H1 (cell line): ENCODE data around the gene SLC2A11. TPM values are rescaled to one million over a fixed set of nuclear protein-coding genes. Genes with fewer than 3 reads are reported as not detected.

Source experiments
- CTCF ChIA-PET: fragments of 300-600 bp; sonication (Branson Sonifier 250); formaldehyde crosslinking; loops from one replicate; lab custom pipeline; 2021; ENCODE audit not compliant: partially characterized antibody; lab: Charles Lee
- POLR2A ChIA-PET: fragments of 300-600 bp; sonication (Branson Sonifier 250); formaldehyde crosslinking; loops from one replicate; lab custom pipeline; 2021; ENCODE audit warnings: inconsistent platforms; ENCODE audit not compliant: partially characterized antibody; lab: Charles Lee
- DNase-seq, 2 experiments: peaks; one replicate each; pipeline versions ENCODE4 v3.0.0 to v3.0.0-alpha.2; 2010 to 2022; ENCODE audit warnings: low spot score in 2 of 2, low read depth in 1 of 2, mixed read lengths in 1 of 2
- FAIRE-seq: peaks from 2 replicates; lab custom pipeline; 2011; peaks lifted over from hg19 to GRCh38; lab: Jason Lieb, UNC
- H2AFZ ChIP-seq: 2 replicates; pipeline ENCODE4 v1.8.1; 2012; ENCODE audit warnings: low read length, inconsistent platforms
- H2AK5ac ChIP-seq: 2 replicates; pipeline ENCODE4 v1.6.1; 2013; ENCODE audit warnings: low read depth, low read length
- H2BK120ac ChIP-seq: replicated peaks from 2 replicates; pipeline ENCODE3; 2013; ENCODE audit warnings: low read depth, low read length, inconsistent platforms
- H2BK12ac ChIP-seq: 2 replicates; pipeline ENCODE4 v1.6.1; 2013; ENCODE audit warnings: low read depth, low read length
- H2BK15ac ChIP-seq: 2 replicates; pipeline ENCODE4 v1.6.1; 2013; ENCODE audit warnings: low read length
- H2BK20ac ChIP-seq: 2 replicates; pipeline ENCODE4 v1.6.1; 2013; ENCODE audit warnings: low read length
- H2BK5ac ChIP-seq: 2 replicates; pipeline ENCODE4 v1.6.1; 2013; ENCODE audit warnings: low read depth, low read length
- H3K14ac ChIP-seq: 2 replicates; pipeline ENCODE4 v1.6.1; 2013; ENCODE audit warnings: inconsistent platforms; ENCODE audit not compliant: insufficient read length
- H3K18ac ChIP-seq: 2 replicates; pipeline ENCODE4 v1.6.1; 2013; ENCODE audit warnings: low read length; ENCODE audit errors: extremely low read depth
- H3K23ac ChIP-seq: 2 replicates; pipeline ENCODE4 v1.6.1; 2013; ENCODE audit warnings: inconsistent platforms; ENCODE audit not compliant: insufficient read length
- H3K23me2 ChIP-seq: 2 replicates; pipeline ENCODE4 v1.6.1; 2013; ENCODE audit warnings: low read depth, low read length
- H3K27ac ChIP-seq: 2 replicates; pipeline ENCODE4 v1.6.1; 2011; ENCODE audit warnings: low read depth, low read length, inconsistent platforms
- H3K27me3 ChIP-seq, 4 experiments: replicated peaks in 1 of 4; 1 replicate in 1 of 4; 2 replicates in 3 of 4; pipeline versions ENCODE4 v1.6.1 to v1.8.1; 2011 to 2013; ENCODE audit warnings: low read length in 3 of 4, mild to moderate bottlenecking in 3 of 4, inconsistent platforms in 2 of 4, mixed read lengths in 2 of 4, moderate library complexity in 1 of 4; ENCODE audit not compliant: control insufficient read depth in 3 of 4, insufficient read depth in 3 of 4; ENCODE audit errors: extremely low read depth in 1 of 4
- H3K36me3 ChIP-seq, 4 experiments: 2 replicates each; pipeline versions ENCODE4 v1.6.1 to v1.8.1; 2011 to 2013; ENCODE audit warnings: mild to moderate bottlenecking in 4 of 4, low read length in 3 of 4, moderate library complexity in 2 of 4, control low read depth in 1 of 4, inconsistent platforms in 1 of 4; ENCODE audit not compliant: insufficient read depth in 4 of 4, control insufficient read depth in 2 of 4
- H3K4ac ChIP-seq: replicated peaks from 2 replicates; pipeline ENCODE3; 2013; ENCODE audit warnings: low read length, low read depth, mixed read lengths, inconsistent platforms; ENCODE audit not compliant: insufficient read length
- H3K4me1 ChIP-seq, 4 experiments: replicated peaks in 1 of 4; 1 replicate in 1 of 4; 2 replicates in 3 of 4; pipeline versions ENCODE4 v1.6.1 to v1.8.1; 2011 to 2013; ENCODE audit warnings: low read length in 3 of 4, inconsistent platforms in 2 of 4, mixed read lengths in 1 of 4; ENCODE audit not compliant: insufficient read depth in 4 of 4, control insufficient read depth in 3 of 4
- H3K4me2 ChIP-seq, 2 experiments: 2 replicates each; pipeline versions ENCODE4 v1.6.1 to v1.8.1; 2011 to 2013; ENCODE audit warnings: low read depth in 2 of 2, low read length in 2 of 2, control low read depth in 1 of 2, inconsistent platforms in 1 of 2, mild to moderate bottlenecking in 1 of 2; ENCODE audit not compliant: insufficient read depth in 1 of 2
- H3K4me3 ChIP-seq, 4 experiments: fragments of 200-600, 300-600 bp in 1 of 4; sonication (generic), shearing (Covaris generic), sonication (Bioruptor Twin) in 1 of 4; 2 replicates each; pipeline versions ENCODE4 v1.5.1 to v1.8.1; 2011 to 2016; ENCODE audit warnings: low read length in 4 of 4, low read depth in 3 of 4, control low read depth in 2 of 4, inconsistent platforms in 2 of 4, mild to moderate bottlenecking in 2 of 4, mixed read lengths in 1 of 4, moderate library complexity in 1 of 4; ENCODE audit not compliant: insufficient read depth in 2 of 4; ENCODE audit errors: extremely low read depth in 1 of 4
- H3K56ac ChIP-seq: replicated peaks from 2 replicates; pipeline ENCODE3; 2013; ENCODE audit warnings: low read depth, mild to moderate bottlenecking, mixed read lengths, low read length, inconsistent platforms; ENCODE audit not compliant: insufficient read length
- H3K79me1 ChIP-seq: 2 replicates; pipeline ENCODE4 v1.6.1; 2013; ENCODE audit warnings: low read depth, low read length, control low read depth
- H3K79me2 ChIP-seq, 2 experiments: 2 replicates each; pipeline versions ENCODE4 v1.6.1 to v1.8.1; 2012 to 2013; ENCODE audit warnings: low read length in 2 of 2, mild to moderate bottlenecking in 2 of 2, inconsistent platforms in 1 of 2; ENCODE audit not compliant: insufficient read depth in 2 of 2, control insufficient read depth in 1 of 2
- H3K9ac ChIP-seq, 4 experiments: replicated peaks in 1 of 4; 1 replicate in 1 of 4; 2 replicates in 3 of 4; pipeline versions ENCODE4 v1.6.1 to v1.8.1; 2011 to 2013; ENCODE audit warnings: low read depth in 3 of 4, low read length in 3 of 4, control low read depth in 2 of 4, mild to moderate bottlenecking in 2 of 4, moderate library complexity in 2 of 4, inconsistent platforms in 1 of 4; ENCODE audit errors: extremely low read depth in 1 of 4
- H3K9me3 ChIP-seq, 2 experiments: 2 replicates each; pipeline versions ENCODE4 v1.6.1 to v1.8.1; 2012 to 2013; ENCODE audit warnings: mild to moderate bottlenecking in 2 of 2, moderate library complexity in 2 of 2, control low read depth in 1 of 2, inconsistent platforms in 1 of 2, low read depth in 1 of 2, low read length in 1 of 2, mixed read lengths in 1 of 2; ENCODE audit not compliant: insufficient read depth in 2 of 2
- H4K20me1 ChIP-seq, 2 experiments: replicated peaks in 1 of 2; 2 replicates each; pipeline versions ENCODE3 to v1.8.1; 2011 to 2013; ENCODE audit warnings: inconsistent platforms in 2 of 2, low read length in 2 of 2, mild to moderate bottlenecking in 1 of 2; ENCODE audit not compliant: insufficient read depth in 2 of 2, control insufficient read depth in 1 of 2
- H4K5ac ChIP-seq: 2 replicates; pipeline ENCODE4 v1.6.1; 2013; ENCODE audit warnings: low read length, low read depth, mixed read lengths, inconsistent platforms; ENCODE audit not compliant: insufficient read length
- H4K8ac ChIP-seq: 2 replicates; pipeline ENCODE4 v1.8.0; 2013; ENCODE audit warnings: mild to moderate bottlenecking, moderate library complexity, low read length, inconsistent platforms; ENCODE audit not compliant: insufficient read depth; ENCODE audit errors: extremely low read depth
- H4K91ac ChIP-seq: replicated peaks from 2 replicates; pipeline ENCODE3; 2013; ENCODE audit warnings: low read length, mixed read lengths, inconsistent platforms; ENCODE audit not compliant: insufficient read length
- CHD2 ChIP-seq: IDR thresholded peaks from 2 replicates; pipeline ENCODE4 v1.6.1; 2012; ENCODE audit warnings: low read length, improper control_type of control experiment
- RXRA ChIP-seq: IDR thresholded peaks from 2 replicates; pipeline ENCODE4 v1.6.1; 2011; ENCODE audit warnings: low read depth, mild to moderate bottlenecking, low read length, moderate library complexity; ENCODE audit not compliant: insufficient read depth
- WGBS, 2 experiments: shearing (Covaris generic) in 1 of 2; methylation state at CpG; one replicate each; pipeline versions ENCODE4 v1.1.6 to v1.1.7; 2013 to 2015; ENCODE audit warnings: low lambda C conversion rate in 2 of 2, mixed read lengths in 2 of 2, inconsistent platforms in 1 of 2, low coverage in 1 of 2, missing lambda C conversion rate in 1 of 2; ENCODE audit not compliant: insufficient replicate concordance in 2 of 2, insufficient coverage in 1 of 2, insufficient read length in 1 of 2; ENCODE audit errors: extremely low coverage in 1 of 2, missing lambda C conversion rate in 1 of 2; 5-methylcytosine and 5-hydroxymethylcytosine counted together
- polyA plus RNA-seq, 7 experiments: library from polyadenylated mRNA; depleted of rRNA in 3 of 7; stranded (reverse) in 5 of 7; unstranded in 2 of 7; fragments of >200 nt in 5 of 7; fragments of 200-250 nt in 2 of 7; gene quantifications; 1 replicate in 5 of 7; 2 replicates in 1 of 7; 4 replicates in 1 of 7; pipeline versions ENCODE4 v1.2.1 to v1.2.3, GENCODE V29; 2011 to 2013; ENCODE audit warnings: missing spikeins in 2 of 7, mixed read lengths in 2 of 7
- total RNA-seq: library from RNA; stranded (reverse); fragmentation: NEBNext Ultra II Directional; extraction: Animal tissue kit (Norgen Biotek cat#: 25700); gene quantifications from 2 replicates; pipeline ENCODE4 v1.2.1, GENCODE V29; 2021

The SLC2A11 gene
- total and polyA plus RNA-seq, 2 of the 8 experiments (the other 6 are each of a cell fraction or from before 2014, with no cell fraction given) = 10.7 to 12.5 TPM

GRCh38 chr22:23858484-23858815 lies 775 bp downstream of the SLC2A11 start:
- Histone ChIP-seq H2BK120ac (no peak overlapping the region), H2BK20ac (no peak overlapping the region), H3K79me2 (no peaks in the 10 kb centered on the region), H3K4me3 (peak overlapping the region; percentile 48 to 84 (median 68); a peak in 7 of 8 replicates), H3K9me3 (no peaks in the 10 kb centered on the region), H3K36me3 (no peaks in the 10 kb centered on the region), H3K27me3 (no peaks in the 10 kb centered on the region), H3K23me2 (peaks cover 11% of the 10 kb centered on the region), H3K23ac (no peak overlapping the region), H4K8ac (no peak overlapping the region), H3K4me1 (peaks cover 3 to 15% (median 5%) of the 10 kb centered on the region in 4 experiments; a peak in 6 of 7 replicates), H3K14ac (no peak overlapping the region), H4K91ac (no peak overlapping the region), H4K20me1 (peaks cover 0 to 6% of the 10 kb centered on the region in 2 experiments), H2BK15ac (no peak overlapping the region), H2AFZ (no peak overlapping the region), H3K18ac (no peak overlapping the region), H3K4ac (no peak overlapping the region), H3K56ac (no peak overlapping the region), H4K5ac (no peak overlapping the region), H2AK5ac (no peak overlapping the region), H3K4me2 (peak overlapping the region; percentile 76 to 97), H2BK12ac (no peak overlapping the region), H3K79me1 (no peaks in the 10 kb centered on the region), H3K27ac (peak overlapping the region; percentile 4; the same call in 1 of the 2 replicates), H2BK5ac (0 out of 2 replicates have a peak overlapping the region, but pooled peaks have one; percentile 85), H3K9ac (0 out of 7 replicates have a peak overlapping the region, but pooled peaks of 1 of the 4 experiments have one; percentile 54)
- no peak for TF ChIP-seq CHD2
- TF ChIP-seq RXRA = no peak
- DNase-seq (no peak), FAIRE-seq (no peak)
- ChIA-PET POLR2A (interaction anchor here (0.7 to 3.3 kb wide), 10 partner anchors 10 to 299 kb away, joined by 3 to 37 read pairs (median 5); partner anchors contain the start of genes DERL3, MIF and MMP11), CTCF (interaction anchor here (0.6 to 2.5 kb wide), 11 partner anchors 9 to 90 kb away, joined by 3 to 13 read pairs (median 5); partner anchors contain the start of genes CHCHD10 and MIF)
- WGBS, 2 experiments = 51% methylated on average over 7 of the region's 7 CpGs; no CpG with 5 or more reads in 1 of the 2 experiments
